Kidney (tissue), 14 donors: ENCODE measurements around the gene SLX4. TPM values are rescaled to one million over a fixed set of nuclear protein-coding genes. Genes with fewer than 3 reads are reported as not detected.

Source experiments
- DNase-seq, 5 donors: peaks; one replicate each; pipeline ENCODE4 v3.0.0-alpha.2; 2013 to 2020
- FAIRE-seq: peaks from 2 replicates; lab custom pipeline; 2012; peaks lifted over from hg19 to GRCh38; lab: Jason Lieb, UNC
- H3K27ac ChIP-seq, 2 donors: one replicate each; pipeline ENCODE4 v1.7.0; 2013; ENCODE audit warnings: low read depth in 2 of 2, low read length in 2 of 2, inconsistent platforms in 1 of 2
- H3K27me3 ChIP-seq: one replicate; pipeline ENCODE4 v1.7.1; 2013; ENCODE audit warnings: low read length, inconsistent platforms; ENCODE audit not compliant: control insufficient read depth, insufficient read depth
- H3K36me3 ChIP-seq, 3 donors: one replicate each; pipeline versions ENCODE4 v1.7.0 to v1.7.1; 2013; ENCODE audit warnings: low read length in 3 of 3, control low read depth in 1 of 3, inconsistent platforms in 1 of 3; ENCODE audit not compliant: insufficient read depth in 3 of 3, control insufficient read depth in 2 of 3
- H3K4me1 ChIP-seq, 3 donors: one replicate each; pipeline versions ENCODE4 v1.7.0 to v1.7.1; 2013; ENCODE audit warnings: low read length in 3 of 3, inconsistent platforms in 1 of 3, low read depth in 1 of 3; ENCODE audit not compliant: control insufficient read depth in 2 of 3, insufficient read depth in 2 of 3
- H3K4me3 ChIP-seq, 3 donors: one replicate each; pipeline versions ENCODE4 v1.7.0 to v1.8.1; 2013; ENCODE audit warnings: low read length in 3 of 3, control low read depth in 1 of 3, inconsistent platforms in 1 of 3
- H3K9ac ChIP-seq, 3 donors: one replicate each; pipeline versions ENCODE4 v1.7.0 to v1.7.1; 2013; ENCODE audit warnings: low read length in 3 of 3, control low read depth in 1 of 3, inconsistent platforms in 1 of 3
- H3K9me3 ChIP-seq, 3 donors: one replicate each; pipeline versions ENCODE4 v1.7.0 to v1.7.1; 2013; ENCODE audit warnings: low read length in 3 of 3, control low read depth in 1 of 3, inconsistent platforms in 1 of 3; ENCODE audit not compliant: control insufficient read depth in 2 of 3, insufficient read depth in 1 of 3
- CTCF ChIP-seq: IDR thresholded peaks from 3 replicates; pipeline ENCODE4 v1.5.1; 2012; ENCODE audit warnings: mild to moderate bottlenecking, moderate library complexity, borderline replicate concordance; ENCODE audit not compliant: insufficient read depth; ENCODE audit errors: extremely low read depth
- intact Hi-C: fragments of 100-400 bp; cut with DNase I; formaldehyde crosslinking; loops from one replicate; pipeline ENCODE4 v1.11.1; 2022
- polyA plus RNA-seq: library from polyadenylated mRNA; stranded (reverse); fragments of 350-450 nt; fragmentation: Illumina TruSeq; extraction: RNeasy Lipid Tissue Mini Kit (QIAGEN cat#74804); gene quantifications from one replicate; pipeline ENCODE4 v1.2.3, GENCODE V29; 2014; ENCODE audit warnings: low read depth, low replicate concordance; ENCODE audit not compliant: insufficient read depth
- total RNA-seq: library from RNA; stranded (reverse); fragmentation: NEBNext Ultra II Directional; extraction: Animal tissue kit (Norgen Biotek cat#: 25700); gene quantifications from one replicate; pipeline ENCODE4 v1.2.1, GENCODE V29; 2021
- donor health status: control.
- donor health status: control.
- donor health status: control.
- donor health status: control.
- donor health status: control.
- donor health status: DM: yes; HTN: yes; CAD: no.
- donor health status: Normal renal cell carcinoma (clear cell type).

SLX4 gene
- total and polyA plus RNA-seq, 2 donors from 2014 or later = 1.0 to 4.8 TPM

DNA sequence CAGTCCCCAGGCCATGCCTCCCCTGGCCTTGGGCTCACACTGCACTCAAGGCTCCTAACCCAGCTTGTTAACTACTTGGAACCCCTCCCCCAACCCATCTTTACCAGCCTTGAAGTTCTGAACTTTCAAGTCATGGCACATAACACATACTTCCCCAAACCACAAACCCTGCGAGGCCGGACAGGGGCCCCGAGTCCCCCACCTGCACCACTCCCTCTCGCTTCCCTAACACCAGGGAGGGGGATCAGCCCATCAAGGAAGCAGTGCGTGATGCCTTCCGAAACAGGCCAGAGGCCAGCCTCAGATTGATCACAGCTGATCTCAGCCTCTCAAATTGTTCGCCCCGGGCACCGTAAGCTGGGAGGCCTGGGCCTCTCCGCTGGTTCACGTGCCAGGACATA lies 31.2 kb downstream of the SLX4 start:
- Histone ChIP-seq H3K4me3 (no peak overlapping the region), H3K36me3 (no peaks in the 10 kb centered on the region), H3K4me1 (no peaks in the 10 kb centered on the region), H3K9ac (no peak overlapping the region), H3K27me3 (no peaks in the 10 kb centered on the region), H3K9me3 (no peaks in the 10 kb centered on the region), H3K27ac (no peak overlapping the region)
- DNase-seq (no peak), FAIRE-seq (no peak)
- TF ChIP-seq CTCF = no peak
- intact Hi-C loops = no loop called here

- no peak for FAIRE-seq
- H3K9ac ChIP-seq = no peak overlapping the region
- H3K27me3 ChIP-seq = no peaks in the 10 kb centered on the region
- H3K4me1 ChIP-seq = no peaks in the 10 kb centered on the region
- no peak for TF ChIP-seq CTCF
- no peak overlapping the region for H3K4me3 ChIP-seq
- intact Hi-C loops = no loop called here
- H3K36me3 ChIP-seq = no peaks in the 10 kb centered on the region
- no peak overlapping the region for H3K27ac ChIP-seq
- no peak for DNase-seq
- no peaks in the 10 kb centered on the region for H3K9me3 ChIP-seq
Measured at GRCh38 chr16:3579776-3580175, 31.6 kb downstream of the SLX4 start.

- Histone ChIP-seq H3K4me1 (no peaks in the 10 kb centered on the region), H3K27ac (no peak overlapping the region), H3K4me3 (no peak overlapping the region), H3K36me3 (no peaks in the 10 kb centered on the region), H3K27me3 (no peaks in the 10 kb centered on the region), H3K9me3 (no peaks in the 10 kb centered on the region), H3K9ac (no peak overlapping the region)
- FAIRE-seq = no peak
- no peak for TF ChIP-seq CTCF
- peak in 2 of 5 donors; percentile 10 to 67 for DNase-seq
- intact Hi-C loops = no loop called here
Measured at GRCh38 chr16:3578610-3579551, 32.5 kb downstream of the SLX4 start.
